Fibroblast of skin of right quadriceps (primary cell): ENCODE results near the gene KIAA0586.
"Not testable (repeated sequence)": the region's sequence is repeated elsewhere in the genome, so short reads cannot be mapped to it uniquely, and the experiment has no call there.

Experiments used
- DNase-seq: peaks from one replicate; pipeline ENCODE4 v3.0.0-alpha.2; 2013

KIAA0586 gene

DNA sequence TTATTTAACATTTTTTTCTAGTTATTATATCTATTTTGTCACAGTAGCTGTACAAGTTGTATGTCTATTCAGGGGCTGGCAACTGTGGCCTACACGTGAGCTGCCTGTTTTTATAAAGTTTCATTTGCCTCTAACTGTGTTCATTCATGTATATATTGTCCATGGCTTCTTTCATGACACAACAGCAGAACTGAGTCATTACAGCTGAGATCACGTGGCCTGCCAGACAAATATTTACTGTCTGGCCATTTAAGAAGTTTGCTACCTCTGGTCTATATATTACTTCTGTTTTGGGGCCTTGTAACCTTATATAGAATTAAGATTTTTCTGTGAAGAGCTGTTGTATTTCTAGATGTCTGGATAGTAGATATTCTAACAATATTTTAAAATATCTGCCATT, 37.9 kb downstream of the KIAA0586 start:
- no peak for DNase-seq

DNA sequence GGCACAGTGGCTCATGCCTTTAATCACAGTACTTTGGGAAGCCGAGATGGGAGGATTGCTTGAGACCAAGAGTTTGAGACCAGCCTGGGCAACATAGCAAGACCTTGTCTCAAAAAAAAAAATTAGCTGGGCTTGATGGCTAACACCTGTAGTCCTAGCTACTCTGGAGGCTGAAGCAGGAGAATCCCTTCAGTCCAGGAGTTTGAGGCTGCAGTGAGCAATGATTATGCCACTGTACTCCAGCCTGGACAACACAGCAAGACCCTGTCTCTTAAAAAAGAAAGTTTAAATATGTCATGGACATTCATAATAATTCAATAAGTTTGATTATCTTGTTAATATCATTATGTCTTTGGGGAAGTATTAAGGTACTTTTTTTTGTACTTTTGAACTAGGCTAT, 38.9 kb downstream of the KIAA0586 start:
- no peak for DNase-seq

DNA sequence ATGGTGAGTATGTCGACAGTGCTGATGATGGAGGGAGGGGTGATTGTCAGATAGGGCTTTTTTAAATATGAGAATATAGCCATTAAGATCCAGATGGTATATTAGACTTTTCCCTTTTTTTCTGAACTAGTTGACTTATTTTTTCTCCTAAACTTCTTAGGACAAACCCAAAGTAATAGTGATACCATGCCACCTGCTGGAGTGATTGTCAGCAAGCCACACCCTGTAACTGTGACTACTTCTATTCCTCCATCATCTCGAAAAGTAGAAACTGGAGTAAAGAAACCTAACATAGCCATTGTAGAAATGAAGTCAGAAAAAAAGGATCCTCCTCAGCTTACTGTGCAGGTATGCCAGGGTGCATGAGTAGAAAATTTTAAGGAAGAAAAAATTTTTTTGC, 40.1 kb downstream of the KIAA0586 start:
- no peak for DNase-seq

DNA sequence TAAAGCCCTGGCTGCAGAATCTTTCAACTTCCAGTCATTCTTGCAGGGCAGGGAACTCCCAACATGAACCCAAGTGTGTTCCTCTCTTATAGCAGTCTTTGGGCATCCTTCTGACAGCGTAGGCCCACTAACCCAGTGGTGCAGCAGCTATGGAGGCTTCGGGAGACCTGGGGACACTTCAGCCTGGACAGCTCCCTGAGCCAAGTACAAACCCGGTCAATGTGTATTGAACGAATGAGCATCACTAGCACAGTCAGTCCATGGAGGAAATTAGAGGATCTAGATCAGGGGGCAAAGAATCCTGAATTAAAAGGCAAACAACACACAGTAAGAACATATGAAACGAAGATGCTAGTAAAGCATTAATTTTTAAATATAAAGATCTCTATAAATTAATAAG, 41.8 kb downstream of the KIAA0586 start:
- DNase-seq, result no peak

DNA sequence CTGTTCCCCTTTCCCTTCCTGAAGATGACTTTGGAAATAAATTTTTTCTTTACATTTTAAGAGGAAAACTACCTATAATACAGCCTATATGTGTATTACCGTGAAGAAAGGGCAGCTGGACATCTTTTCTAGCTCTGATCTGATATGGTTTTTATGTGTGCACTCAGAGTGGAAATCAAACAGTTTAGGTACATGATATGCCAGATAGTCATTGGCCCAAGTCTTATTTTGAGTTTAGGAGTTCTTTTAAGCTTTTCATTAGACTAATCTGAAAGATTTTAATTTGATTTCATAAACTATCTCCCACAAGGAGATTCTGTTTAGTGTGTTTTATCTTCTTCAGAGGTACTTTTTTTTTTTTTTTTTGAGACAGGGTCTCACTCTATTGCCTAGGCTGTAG, 48.8 kb downstream of the KIAA0586 start:
- no peak for DNase-seq

DNA sequence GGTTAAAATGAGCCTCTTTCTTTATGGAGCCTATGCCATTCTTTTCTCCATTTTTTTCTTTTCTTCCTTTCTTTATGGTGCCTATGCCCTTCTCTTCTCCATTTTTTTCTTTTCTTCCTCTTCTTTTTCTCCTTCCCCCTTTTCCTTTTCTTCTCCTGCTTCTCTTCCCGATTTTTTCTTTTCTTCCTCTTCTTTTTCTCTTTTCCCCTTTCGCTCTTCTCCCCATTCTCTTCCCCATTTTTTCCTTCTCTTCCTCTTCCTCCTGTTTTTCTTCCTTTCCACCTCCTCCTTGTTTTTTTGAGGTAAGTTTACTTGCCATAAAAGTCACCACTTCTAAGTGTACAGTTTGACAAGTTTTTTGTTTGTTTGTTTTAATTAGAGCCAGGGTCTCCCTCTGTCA, 50.1 kb downstream of the KIAA0586 start:
- no peak for DNase-seq

DNA sequence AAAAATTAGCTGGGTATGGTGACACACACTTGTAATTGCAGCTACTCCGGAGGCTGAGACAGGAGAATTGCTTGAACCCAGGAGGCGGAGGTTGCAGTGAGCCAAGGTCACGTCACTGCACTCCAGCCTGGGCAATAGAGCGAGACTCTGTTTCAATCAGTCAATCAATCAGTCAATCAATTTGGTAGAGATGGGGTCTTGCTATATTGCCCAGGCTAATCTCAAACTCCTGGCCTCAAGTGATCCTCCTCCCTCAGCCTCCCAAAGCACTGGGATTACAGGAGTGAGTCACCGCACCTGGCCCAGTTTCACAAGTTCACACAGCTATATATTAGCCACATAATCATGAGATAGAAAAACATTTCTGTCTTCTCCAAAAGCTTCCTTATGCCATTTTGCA, 50.8 kb downstream of the KIAA0586 start:
- DNase-seq, result not testable (repeated sequence)

DNA sequence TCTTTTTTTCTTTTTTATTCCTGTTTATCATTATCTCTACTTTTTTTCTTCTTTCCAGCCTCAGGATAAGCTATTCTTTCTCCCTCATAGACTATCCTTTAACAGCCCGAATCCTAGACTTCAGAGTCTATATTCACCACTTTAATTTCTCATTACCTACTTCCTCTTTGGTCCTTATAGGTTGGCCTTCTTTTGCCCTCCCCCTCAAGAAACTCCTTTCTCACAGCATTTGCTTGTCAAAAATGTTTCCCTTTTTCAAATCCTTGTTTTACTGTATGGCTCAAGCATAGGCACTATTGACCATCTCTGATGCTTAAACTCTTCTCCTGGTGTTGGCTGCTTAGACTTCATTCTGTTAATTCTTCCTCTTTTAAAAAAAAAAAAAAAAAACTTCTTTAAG, 52.5 kb downstream of the KIAA0586 start:
- no peak for DNase-seq

DNA sequence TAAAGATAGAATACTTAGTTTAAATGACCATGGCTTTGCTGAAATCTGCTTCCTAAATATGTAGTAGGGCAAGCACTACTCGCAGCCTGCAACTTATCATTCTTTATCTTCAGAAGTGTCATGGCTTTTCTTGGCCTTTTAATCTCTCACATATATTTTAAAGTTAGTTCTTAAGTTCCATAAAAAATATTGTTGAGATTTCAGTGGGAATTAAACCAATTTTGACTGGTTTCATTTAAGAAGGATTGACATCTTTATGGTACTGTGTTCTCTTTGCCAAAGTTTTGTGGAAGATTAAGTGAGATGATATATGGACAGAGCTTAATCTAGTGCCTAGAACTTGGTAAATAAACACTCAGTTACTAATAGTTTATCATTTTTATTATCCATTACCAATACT, 56.7 kb downstream of the KIAA0586 start:
- no peak for DNase-seq

DNA sequence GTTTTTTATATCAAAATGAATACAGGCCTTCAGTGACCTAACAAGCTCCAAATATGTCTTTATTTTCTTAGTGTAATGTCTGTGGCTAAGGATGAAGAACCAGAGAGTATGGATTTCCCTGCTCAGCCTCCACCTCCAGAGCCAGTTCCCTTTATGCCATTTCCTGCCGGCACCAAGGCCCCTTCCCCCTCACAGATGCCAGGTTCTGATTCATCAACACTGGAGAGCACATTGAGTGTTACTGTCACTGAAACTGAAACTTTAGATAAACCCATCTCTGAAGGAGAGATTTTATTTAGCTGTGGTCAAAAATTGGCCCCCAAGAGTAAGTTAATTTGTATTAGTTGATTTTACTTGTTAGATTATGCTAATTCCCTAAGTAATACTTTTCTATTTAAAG, 61.0 kb downstream of the KIAA0586 start:
- peak; percentile 45 for DNase-seq

DNA sequence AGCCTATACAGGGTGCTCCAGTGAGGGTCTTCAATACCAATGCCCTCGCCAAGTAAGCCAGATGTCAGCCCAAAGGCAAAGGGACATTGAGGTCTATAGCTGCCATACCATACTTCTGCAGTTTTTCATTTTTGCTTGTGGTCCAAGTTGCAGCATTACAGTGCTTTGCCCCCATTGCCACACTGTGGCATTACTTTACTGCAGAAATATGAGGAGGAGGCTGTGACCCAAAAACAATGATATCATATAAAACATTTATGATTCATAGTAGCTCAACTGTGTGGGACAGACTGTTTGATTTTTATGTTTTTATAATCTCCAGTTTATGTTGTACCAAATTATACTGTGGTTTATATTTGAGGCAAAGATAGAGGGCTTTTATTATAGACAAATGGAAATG, 64.1 kb downstream of the KIAA0586 start:
- peak; percentile 4 for DNase-seq

DNA sequence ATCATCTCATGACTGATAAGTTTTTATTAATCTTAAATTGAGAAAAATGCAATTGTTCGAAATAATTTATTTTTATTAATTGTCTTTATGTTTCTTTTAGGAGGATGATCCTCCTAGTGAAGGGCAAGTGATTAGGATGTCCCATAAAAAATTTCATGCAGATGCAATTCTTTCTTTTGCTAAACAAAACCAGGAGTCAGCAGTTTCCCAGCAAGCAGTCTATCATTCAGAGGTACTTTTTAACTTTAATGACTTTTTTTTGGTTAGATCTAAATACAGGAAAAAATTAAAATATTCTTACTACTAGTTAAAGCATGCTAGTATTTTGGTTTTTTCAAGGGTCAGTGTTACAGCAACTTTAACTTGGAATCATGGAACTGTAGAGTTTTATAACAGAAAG, 64.5 kb downstream of the KIAA0586 start:
- DNase-seq, result no peak

DNA sequence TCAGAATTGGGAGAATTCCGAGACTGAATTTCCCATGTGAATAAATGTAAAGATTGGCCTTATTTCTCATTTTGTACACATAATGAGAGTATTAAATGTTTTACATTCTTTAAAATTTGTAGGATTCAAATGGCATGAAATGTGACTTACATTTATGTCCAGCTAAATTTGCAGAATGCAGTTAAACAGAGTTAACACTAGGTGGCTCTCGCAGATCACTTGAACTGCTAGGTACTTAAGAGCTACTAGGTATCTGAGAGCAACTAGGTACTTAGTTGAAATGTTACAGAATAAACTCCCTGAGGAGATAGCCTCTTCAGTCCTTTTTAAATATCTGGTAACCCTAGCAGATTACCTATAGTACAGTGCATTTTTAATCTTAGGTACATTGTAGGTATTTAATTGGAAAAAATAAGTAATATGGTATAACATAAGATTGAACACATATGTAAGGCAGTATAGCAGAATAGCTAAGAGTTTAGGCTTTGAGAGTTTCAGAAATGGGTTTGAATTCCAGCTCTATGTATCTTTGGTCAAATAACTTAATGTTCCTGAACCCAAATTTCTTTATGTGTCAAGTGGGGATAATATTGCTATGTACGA, 73.8 kb downstream of the KIAA0586 start:
- DNase-seq, result peak; percentile 70

DNA sequence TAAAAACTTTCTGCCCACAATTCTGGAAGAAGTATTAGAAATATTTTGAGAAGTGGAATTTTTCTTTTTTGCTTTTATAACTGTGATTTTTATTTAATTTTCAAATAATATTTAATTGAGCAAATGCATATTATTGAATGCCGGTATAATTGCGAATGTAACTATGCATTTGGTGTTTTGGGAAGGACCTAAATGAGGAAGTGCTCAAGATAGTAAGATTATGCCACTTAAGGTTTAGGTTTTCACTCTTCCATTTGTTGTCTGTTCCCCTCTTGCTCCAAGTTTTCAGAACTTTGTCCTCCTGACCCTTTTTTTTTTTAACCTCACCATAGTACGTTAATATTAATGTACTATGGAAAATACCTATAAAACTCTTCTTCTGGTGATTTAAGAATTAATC, 85.8 kb downstream of the KIAA0586 start:
- DNase-seq, result no peak

DNA sequence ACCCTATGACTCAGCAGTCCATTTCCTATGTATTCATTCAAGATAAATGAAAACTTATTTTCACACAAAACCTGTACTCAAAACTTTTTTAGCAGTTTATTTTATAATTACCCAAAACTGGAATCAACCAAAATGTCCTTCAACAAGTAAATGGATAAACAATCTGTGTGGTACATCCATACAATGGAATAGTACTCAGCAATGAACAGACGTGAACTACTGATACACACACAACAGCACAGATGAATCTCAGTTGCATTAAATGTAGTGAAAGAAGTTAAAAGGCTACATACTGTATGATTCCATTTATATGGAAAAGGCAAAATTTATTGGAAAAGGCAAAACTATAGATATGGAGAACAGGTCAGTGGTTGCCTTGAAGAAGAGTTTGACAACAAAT, 90.1 kb downstream of the KIAA0586 start:
- DNase-seq, result no peak

DNA sequence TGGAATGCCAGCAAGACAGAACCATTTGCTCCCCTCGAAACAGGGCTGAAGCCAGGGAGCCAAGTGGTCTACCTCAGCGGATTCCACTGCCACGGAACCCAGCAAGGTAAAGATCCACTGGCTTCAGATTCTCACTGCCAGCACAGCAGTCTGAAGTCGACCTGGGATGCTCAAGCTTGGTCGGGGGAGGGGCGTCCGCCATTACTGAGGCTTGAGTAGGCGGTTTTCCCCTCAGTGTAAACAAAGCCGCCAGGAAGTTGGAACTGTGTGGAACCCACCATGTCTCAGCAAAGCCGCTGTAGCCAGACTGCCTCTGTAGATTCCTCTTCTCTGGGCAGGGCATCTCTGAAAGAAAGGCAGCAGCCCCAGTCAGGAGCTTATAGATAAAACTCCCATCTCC, 98.2 kb downstream of the KIAA0586 start:
- DNase-seq, result not testable (repeated sequence)

DNA sequence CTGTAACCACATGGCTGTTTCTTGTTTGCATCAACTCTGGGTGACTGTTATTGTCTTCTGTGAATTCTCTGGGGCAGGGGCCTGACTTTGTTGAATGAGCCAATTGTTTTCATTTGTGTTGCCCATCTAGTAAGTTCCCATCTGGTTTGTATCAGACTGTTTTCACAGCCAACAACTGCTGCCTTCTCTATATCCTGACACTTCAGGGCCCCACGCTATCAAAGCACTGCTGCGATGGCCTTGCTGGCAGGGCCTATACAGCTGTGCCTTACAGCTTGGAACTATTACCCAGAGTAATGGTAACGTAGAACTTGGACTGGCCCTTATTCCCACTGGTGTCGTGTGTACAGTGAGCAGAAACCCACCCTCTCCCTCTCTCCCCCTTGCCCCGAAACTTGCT, 105.9 kb downstream of the KIAA0586 start:
- peak; percentile 20 for DNase-seq

DNA sequence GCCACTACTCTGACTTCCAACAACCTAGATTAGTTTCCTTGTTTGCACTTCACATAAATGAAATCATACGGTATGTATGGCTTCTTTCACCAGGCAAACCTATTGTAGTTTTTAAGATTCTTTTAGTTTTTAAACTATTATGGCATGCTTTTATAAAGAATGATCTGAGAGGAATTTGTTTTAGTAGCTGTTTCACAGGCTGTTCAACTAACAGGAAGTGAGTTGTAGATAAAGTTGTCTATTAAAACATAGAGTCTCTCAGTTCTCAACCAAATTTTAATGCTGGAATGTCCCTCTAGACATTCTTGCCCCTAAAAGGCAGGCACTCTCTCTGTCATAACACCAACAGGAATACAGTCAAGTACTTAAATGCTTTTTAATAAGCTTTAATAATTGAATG, 107.5 kb downstream of the KIAA0586 start:
- peak; percentile 28 for DNase-seq

DNA sequence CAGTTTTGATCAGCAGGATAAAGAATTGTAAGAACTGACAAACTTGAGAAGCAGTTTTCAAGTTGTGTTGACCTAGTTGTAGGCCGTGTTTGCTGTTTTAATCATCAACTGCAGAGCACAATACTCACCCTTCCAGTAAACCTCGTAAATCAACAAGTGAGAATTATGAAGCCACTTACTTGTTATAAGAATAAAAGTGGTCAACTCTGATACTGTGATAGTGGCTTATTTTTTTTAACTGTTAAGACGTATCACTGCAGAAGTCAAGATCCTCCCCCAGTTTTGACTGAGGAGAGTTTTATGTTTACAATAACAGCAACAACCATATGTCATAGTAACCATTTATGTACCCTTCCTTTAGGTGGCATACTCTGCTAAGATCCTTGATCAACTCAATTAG, 109.5 kb downstream of the KIAA0586 start:
- no peak for DNase-seq

DNA sequence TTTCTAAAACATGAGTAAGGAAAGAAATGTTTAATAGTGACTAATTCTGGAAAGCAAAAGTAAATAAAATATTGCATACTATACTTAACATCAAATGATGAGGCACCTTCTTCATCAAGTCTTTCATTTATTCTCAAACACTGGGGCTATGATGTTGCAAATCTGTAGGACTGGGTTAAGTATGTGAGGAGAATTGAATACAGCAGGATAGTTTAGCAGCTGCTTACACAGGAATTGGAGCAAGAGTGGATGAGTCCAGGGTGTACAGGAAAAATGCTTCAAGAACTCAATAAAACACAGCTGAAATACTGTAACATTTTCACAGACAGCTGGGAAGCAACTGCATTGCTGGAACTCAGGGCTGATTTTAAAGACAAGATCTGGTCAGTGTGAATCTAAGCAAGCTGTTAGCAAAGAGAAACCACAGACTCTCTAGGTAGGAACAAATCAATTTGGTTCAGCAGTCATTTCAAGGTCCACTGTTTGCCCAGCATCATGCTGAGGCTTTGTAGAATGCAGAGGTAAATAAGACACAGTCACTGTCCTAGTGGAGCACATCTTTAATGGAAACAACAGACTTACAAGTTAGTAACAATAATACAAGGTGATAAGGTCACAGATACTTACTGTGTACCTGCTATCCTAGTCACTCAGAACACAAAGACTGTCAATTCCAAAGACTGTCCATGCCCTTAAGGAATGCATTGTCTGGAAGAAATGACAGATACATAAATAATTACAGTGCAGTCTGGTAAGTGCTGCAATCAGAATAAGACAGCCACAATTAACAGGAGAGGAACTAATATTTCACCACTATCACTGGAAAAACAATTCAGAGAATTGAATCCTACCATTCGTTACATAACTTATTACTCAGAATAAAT, 113.5 kb downstream of the KIAA0586 start:
- DNase-seq, result no peak

DNA sequence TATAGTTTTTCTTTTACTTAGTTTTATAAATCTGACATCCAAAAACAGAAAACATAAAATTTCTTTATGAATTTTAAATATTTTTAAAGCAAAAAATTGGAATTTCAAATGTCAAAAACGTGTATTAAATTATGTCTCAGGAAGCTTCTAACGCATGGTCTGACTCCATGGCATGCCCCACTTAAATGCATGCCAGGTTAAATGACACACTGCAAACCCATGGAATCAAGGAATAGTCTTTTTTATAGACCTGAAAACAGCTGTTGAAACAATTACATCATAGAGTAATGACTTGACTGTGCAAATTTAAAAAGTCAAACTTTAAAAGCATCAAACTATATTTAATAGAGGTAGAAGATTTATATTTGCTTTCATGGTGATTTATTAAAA, 114.1 kb downstream of the KIAA0586 start:
- no peak for DNase-seq

DNA sequence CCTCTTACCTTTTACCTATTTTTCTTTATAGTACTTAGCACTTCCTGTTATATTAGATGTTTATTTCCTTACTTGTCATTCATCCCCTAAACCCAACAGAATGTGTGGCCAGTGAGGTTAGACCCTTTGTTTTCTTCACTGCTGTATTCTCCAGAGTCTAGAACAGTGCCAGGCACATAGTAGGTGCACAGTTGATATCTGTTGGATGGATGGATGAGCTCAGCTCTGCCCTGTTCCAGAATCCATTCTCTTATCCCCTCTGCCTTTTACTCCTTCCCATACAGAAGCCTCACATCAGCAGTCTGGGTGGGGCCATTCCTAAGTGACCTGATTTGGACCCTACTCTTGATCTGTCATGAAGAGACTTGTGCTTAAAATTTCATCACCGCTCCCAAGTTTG, 115.7 kb downstream of the KIAA0586 start:
- DNase-seq, result no peak

DNA sequence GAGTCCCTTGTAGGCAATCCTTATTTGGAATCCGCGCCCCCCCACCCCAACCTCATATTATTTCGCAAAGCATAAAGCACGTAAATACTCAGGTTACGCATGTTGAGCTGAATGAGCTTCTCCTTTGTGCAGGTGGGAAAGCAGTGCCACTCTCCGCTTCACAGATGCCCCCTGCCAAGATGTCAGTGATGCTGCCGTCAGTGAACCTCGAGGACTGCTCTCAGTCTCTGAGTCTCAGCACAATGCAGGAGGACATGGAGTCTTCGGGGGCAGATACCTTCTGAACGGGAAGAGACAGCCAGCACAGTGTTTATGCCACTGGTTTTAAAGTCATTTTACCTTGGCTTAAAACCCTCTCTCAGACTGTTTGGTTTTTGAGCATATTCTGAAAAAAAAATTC, 120.1 kb downstream of the KIAA0586 start:
- no peak for DNase-seq

DNA sequence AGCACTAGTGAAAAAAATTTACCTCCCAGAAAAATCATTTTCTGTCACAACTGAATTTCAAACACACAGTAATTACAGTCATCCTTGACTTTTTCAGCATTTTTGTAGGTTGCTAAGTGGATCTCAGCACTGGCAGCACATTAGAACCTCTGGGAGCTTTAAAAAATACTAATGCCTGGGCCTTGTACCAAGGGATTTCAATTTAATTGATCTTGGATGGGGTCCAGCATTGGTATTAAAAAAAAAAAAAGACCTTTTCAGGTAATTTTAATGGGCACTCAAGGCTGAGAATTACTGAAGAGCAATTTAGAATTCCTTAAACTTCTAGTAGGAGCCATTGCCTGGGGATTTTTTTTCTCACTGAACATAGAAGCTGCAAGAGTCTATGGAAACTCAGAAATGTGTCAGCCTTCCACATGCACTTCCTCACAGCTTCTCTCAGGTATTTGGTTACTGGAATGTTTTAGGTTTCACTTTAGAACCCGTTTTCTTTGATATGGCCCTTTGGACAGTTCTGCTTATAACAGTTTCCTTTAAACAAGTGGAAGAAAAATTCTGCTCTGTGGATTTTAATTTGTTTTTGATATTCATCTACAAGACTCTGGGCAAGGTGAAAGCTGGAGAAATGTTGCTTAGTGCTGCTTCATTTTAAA, 121.7 kb downstream of the KIAA0586 start:
- DNase-seq, result no peak
